RWPE2 (cell line): ENCODE data around the gene SEMA4F.

ENCODE experiments used
- ATAC-seq: fragments of 200-7000 bp; cut with Tn5 transposase; 3 replicates; pipeline ENCODE4 v1.9.1; 2021; ENCODE audit warnings: low read depth
- DNase-seq: peaks from one replicate; pipeline ENCODE4 v3.0.0-alpha.2; 2020; ENCODE audit warnings: low spot score
- H3K27ac ChIP-seq: fragments of 450-650 bp; 2 replicates; pipeline ENCODE4 v1.5.1; 2017; ENCODE audit warnings: mild to moderate bottlenecking; ENCODE audit not compliant: poor library complexity, severe bottlenecking
- H3K27me3 ChIP-seq: fragments of 250-450 bp; sonication (Bioruptor Pico); 2 replicates; pipeline ENCODE4 v1.5.1; 2021; ENCODE audit warnings: mild to moderate bottlenecking, moderate library complexity; ENCODE audit not compliant: insufficient read depth, poor library complexity, severe bottlenecking
- H3K36me3 ChIP-seq: fragments of 250-450 bp; sonication (Bioruptor Pico); 2 replicates; pipeline ENCODE4 v1.5.1; 2020; ENCODE audit warnings: low read depth, mild to moderate bottlenecking, moderate library complexity
- H3K4me1 ChIP-seq: fragments of 250-450 bp; sonication (Bioruptor Pico); 2 replicates; pipeline ENCODE4 v1.5.1; 2021; ENCODE audit warnings: mild to moderate bottlenecking, moderate library complexity; ENCODE audit not compliant: insufficient read depth, poor library complexity, severe bottlenecking
- H3K4me3 ChIP-seq: fragments of 250-450 bp; sonication (Bioruptor Pico); 2 replicates; pipeline ENCODE4 v1.5.1; 2021; ENCODE audit warnings: mild to moderate bottlenecking, moderate library complexity; ENCODE audit not compliant: severe bottlenecking
- H3K9me3 ChIP-seq: fragments of 250-450 bp; sonication (Bioruptor Pico); 2 replicates; pipeline ENCODE4 v1.5.1; 2021; ENCODE audit warnings: mild to moderate bottlenecking, moderate library complexity; ENCODE audit not compliant: severe bottlenecking
- CTCF ChIP-seq: fragments of 450-650 bp; IDR thresholded peaks from one replicate; pipeline ENCODE4 v1.5.1; 2017; ENCODE audit warnings: mild to moderate bottlenecking, moderate library complexity; ENCODE audit not compliant: poor library complexity, severe bottlenecking

Gene SEMA4F

DNA sequence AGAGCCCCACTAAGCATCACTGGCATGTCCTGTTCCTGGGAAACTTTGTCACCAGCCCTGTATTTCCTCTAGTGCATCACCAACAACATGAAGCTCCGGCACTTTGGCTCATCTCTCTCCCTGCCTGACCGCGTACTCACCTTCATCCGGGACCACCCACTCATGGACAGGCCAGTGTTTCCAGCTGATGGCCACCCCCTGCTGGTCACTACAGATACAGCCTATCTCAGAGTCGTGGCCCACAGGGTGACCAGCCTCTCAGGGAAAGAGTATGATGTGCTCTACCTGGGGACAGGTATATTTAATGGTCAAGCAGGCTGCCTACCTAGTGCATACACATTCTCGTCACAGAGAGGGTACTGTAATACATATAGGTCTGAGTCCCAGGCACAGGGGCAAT lies 21.0 kb downstream of the SEMA4F start:
- Histone ChIP-seq H3K36me3 (peaks cover 4% of the 10 kb centered on the region), H3K27ac (no peak overlapping the region), H3K9me3 (no peaks in the 10 kb centered on the region), H3K4me3 (no peak overlapping the region), H3K27me3 (no peaks in the 10 kb centered on the region), H3K4me1 (no peaks in the 10 kb centered on the region)
- no peak for DNase-seq
- no peak for TF ChIP-seq CTCF
- ATAC-seq = no peak

DNA sequence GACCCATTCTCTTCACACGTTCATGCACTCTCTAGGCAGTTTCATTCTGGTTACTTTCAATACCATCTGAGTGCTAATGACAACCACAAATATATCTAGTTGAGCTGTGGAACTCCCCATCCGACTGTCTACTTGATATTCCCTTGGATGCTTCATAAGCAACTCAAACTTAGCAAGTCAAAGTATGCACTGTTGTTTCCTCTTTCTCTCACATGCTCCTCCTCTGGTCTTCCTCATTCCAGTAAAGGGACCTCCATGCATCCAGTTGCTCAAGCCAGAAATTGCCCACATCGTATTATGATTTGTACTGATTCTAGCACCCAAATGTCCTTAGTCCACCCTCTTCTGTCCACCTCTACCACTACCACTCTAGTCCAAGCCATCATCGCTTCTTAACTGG lies 22.3 kb downstream of the SEMA4F start:
- H3K27me3 ChIP-seq = no peaks in the 10 kb centered on the region
- H3K9me3 ChIP-seq = no peaks in the 10 kb centered on the region
- ATAC-seq = no peak
- no peak for DNase-seq
- H3K27ac ChIP-seq = no peak overlapping the region
- TF ChIP-seq CTCF = no peak
- peaks cover 4% of the 10 kb centered on the region for H3K36me3 ChIP-seq
- no peaks in the 10 kb centered on the region for H3K4me1 ChIP-seq
- H3K4me3 ChIP-seq = no peak overlapping the region

DNA sequence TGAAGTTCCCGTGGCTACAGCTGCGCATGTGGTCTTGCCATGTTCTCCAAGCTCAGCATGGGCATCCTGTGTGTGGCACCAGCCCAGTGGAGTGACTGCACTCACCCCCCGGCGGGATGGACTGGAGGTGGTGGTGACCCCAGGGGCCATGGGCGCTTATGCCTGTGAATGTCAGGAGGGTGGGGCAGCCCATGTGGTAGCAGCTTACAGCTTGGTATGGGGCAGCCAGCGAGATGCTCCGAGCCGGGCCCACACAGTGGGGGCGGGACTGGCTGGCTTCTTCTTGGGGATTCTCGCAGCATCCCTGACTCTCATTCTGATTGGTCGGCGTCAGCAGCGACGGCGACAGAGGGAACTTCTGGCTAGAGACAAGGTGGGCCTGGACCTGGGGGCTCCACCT lies 25.6 kb downstream of the SEMA4F start:
- no peaks in the 10 kb centered on the region for H3K27me3 ChIP-seq
- ATAC-seq = no peak
- H3K9me3 ChIP-seq = no peaks in the 10 kb centered on the region
- H3K4me3 ChIP-seq = no peak overlapping the region
- H3K27ac ChIP-seq = no peak overlapping the region
- TF ChIP-seq CTCF = no peak
- no peaks in the 10 kb centered on the region for H3K4me1 ChIP-seq
- H3K36me3 ChIP-seq = peaks cover 4% of the 10 kb centered on the region
- peak; percentile 66 for DNase-seq

DNA sequence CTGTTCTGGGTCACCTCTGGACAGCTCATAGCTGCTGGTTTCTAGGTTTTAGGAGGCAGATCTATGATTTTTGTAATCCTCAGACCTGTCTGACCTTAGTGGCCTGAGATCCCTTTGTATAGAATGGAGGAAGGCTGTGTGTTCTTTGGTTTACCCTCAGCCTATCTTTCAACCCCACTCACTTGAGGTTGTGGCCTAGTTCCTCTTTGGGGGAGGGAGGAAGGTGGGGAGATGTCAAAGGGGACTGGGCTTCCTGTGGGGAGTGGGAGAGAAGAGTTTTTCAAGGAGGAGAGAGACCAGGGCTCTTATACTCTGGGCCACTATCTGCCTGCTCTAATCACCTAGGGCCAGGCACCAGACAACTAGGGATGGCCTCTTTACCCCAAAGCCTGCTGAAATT lies 28.5 kb downstream of the SEMA4F start:
- no peak overlapping the region for H3K27ac ChIP-seq
- H3K4me3 ChIP-seq = no peak overlapping the region
- no peaks in the 10 kb centered on the region for H3K4me1 ChIP-seq
- DNase-seq (no peak), ATAC-seq (no peak)
- H3K9me3 ChIP-seq = no peaks in the 10 kb centered on the region
- no peaks in the 10 kb centered on the region for H3K27me3 ChIP-seq
- no peak for TF ChIP-seq CTCF
- no peaks in the 10 kb centered on the region; the same call in 1 of the 2 replicates for H3K36me3 ChIP-seq

GRCh38 chr2:74685408-74685807 lies 31.4 kb downstream of the SEMA4F start:
- no peak overlapping the region for H3K27ac ChIP-seq
- no peaks in the 10 kb centered on the region for H3K4me1 ChIP-seq
- no peaks in the 10 kb centered on the region for H3K27me3 ChIP-seq
- TF ChIP-seq CTCF = no peak
- H3K36me3 ChIP-seq = no peaks in the 10 kb centered on the region
- H3K4me3 ChIP-seq = no peak overlapping the region
- H3K9me3 ChIP-seq = no peaks in the 10 kb centered on the region
- no peak for ATAC-seq
- DNase-seq = no peak
